Suppressor macrophage treated with lipopolysaccharide for 4 hours (primary cell): ENCODE results near the gene NCCRP1.

Experiments used
- DNase-seq: peaks from one replicate; pipeline ENCODE4 v3.0.0-alpha.2; 2020

The NCCRP1 gene, protein sequence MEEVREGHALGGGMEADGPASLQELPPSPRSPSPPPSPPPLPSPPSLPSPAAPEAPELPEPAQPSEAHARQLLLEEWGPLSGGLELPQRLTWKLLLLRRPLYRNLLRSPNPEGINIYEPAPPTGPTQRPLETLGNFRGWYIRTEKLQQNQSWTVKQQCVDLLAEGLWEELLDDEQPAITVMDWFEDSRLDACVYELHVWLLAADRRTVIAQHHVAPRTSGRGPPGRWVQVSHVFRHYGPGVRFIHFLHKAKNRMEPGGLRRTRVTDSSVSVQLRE

DNA sequence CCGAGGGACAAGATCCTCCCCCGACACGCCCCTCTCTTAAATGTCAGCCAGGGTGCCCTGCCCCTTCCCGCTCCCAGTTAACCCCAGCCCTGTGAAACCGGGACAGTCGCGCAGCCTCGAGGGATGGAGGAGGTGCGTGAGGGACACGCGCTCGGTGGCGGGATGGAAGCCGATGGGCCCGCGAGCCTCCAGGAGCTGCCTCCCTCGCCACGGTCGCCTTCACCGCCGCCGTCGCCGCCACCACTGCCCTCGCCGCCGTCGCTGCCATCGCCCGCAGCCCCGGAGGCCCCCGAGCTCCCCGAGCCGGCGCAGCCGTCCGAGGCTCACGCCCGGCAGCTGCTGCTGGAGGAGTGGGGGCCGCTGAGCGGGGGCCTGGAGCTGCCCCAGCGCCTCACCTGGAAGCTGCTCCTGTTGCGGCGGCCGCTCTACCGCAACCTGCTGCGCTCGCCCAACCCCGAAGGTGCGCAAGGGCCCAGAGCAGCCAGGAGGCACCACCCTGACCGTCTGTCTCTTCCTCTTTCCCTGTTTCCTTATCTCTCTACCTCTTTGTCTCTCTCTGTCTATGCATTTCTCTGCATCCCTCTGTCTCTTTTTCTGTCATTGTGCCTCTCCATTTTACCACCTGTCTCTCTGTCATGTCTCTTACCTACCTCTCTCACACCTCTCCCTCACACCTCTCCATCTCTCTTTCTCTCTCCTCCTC is at the start of gene NCCRP1:
TSS of gene NCCRP1 (plus strand) at position 105 of the 703 bp plus-strand sequence. CDS start at position 124, 19 bp downstream.
- DNase-seq = no peak

GRCh38 chr19:39147480-39147879 is 49.3 kb upstream of the NCCRP1 start:
- DNase-seq = no peak

DNA sequence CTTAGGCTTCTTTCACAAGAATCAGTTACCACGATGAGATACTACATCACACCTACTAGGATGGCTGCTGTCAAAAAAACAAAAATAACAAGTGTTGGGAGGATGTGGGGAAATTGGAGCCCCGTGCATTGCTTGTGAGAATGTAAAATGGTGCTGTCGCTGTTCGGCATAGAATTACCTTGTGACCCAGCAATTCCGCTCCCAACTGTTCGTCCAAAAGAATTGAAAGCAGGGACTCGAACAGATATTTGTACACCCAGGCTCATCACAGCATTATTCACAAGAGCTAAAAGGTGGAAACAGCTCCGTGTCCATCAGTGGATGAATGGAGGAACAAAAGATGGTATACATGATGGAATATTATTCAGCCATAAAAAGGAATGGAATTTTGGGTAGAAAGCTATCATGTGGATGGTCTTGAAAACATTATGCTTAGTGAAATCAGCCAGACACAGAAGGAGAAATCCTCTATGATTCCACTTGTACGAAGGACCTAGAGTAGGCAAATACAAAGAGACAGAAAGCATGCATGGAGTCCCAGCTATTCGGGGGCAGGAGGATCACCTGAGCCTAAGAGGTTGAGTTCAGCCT is 47.7 kb upstream of the NCCRP1 start:
- DNase-seq = no peak

- no peak for DNase-seq
Measured at GRCh38 chr19:39150235-39150634, 46.5 kb upstream of the NCCRP1 start.

GRCh38 chr19:39150807-39151600 is 45.8 kb upstream of the NCCRP1 start:
- DNase-seq = no peak

GRCh38 chr19:39152066-39152465 is 44.7 kb upstream of the NCCRP1 start:
- DNase-seq = no peak

DNA sequence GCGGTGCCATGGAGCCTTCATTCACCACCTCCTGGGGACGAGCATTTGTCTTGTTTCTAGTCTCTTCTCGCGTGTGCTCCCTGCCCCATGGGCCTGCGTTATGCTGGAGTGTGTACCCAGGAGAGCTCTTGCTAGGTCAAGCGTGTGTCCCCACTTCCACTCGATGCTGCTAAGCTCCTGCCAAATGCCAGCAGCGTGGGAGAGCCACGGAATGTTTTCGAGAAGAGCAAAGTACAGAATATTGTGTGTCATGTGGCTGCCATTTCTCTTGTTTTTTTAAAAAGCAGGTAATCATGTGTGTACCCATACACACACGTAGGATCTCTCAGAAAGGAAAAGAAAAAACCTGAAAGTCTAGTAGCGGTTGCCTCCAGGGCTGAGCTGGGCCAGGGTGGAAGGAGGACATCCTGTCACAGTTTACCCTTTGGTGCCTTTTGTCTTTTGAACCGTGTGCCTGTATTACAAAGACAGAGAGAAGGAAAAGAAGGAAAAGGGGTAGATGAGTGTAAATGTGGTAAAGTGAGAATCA is 42.6 kb upstream of the NCCRP1 start:
- DNase-seq = no peak

- no peak for DNase-seq
Measured at GRCh38 chr19:39154629-39155100, 42.1 kb upstream of the NCCRP1 start.

DNA sequence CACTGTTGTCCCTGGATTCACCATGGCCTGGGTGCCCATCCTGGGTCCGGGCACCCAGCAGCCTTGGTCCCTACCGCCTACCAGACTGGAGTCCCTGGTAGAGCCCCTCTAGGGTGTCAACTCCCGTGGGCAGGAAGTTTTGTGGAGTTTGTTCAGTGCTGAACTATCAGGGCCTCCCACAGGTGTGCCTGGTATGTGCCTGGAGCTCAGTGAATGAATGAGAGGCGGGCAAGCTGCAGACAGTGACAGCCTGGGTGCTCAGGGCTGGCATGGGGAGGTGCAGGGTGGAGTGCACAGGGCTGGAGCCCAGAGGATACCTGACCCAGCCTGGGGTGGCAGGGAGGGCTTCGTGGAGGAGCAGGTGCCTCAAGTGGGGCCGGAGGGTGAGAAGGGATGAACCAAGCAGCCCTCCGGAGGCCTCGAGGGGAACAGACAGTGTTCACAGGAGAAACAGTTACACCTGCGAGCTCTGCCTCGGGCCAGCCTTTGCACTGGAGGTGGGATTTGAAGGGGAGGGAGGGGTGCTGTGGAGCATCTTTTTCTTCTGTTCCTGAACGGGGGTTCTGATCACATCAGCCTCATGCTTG is 41.6 kb upstream of the NCCRP1 start:
- no peak for DNase-seq

DNA sequence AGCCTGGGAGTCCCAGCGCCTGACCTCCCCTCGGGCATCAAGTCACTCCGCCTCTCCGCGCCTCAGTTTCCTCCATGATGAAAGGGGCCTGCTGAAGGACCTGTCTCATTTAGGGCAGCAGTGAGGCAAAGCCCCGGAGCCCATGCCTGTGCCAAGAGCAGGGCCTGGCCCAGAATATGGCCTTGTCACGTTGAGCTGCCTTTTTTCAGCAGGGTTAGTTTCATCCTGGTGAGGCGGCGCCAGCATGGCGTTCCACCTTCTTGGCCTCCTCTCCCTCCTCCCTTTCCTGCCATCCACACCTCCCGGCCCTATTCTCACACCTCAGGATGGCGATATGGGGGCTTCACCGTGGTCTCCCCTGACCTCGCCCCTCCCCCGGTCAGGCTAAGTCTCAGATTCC is 41.0 kb upstream of the NCCRP1 start:
- DNase-seq = no peak

- DNase-seq = no peak
Measured at GRCh38 chr19:39156326-39157230, 40.2 kb upstream of the NCCRP1 start.

GRCh38 chr19:39157275-39157996 is 39.3 kb upstream of the NCCRP1 start:
- DNase-seq = no peak

DNA sequence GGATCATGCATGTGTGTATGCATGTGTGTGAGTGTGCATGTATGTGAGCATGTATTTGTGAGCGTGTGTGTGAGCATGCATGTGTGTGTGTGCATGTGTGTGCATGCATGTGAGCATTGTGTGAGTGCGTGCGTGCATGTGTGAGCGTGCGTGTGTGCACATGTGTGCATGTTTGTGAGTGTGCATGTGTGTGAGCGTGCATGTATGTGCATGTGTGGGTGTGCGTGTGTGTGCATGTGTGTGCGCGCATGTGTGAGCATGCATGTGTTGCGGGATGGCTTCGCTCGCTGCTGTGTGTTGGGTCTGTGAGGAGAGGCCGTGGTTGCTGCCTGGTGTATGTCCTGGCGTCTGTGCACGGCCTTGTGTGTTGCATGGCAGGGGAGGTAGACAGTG is 38.8 kb upstream of the NCCRP1 start:
- no peak for DNase-seq

DNA sequence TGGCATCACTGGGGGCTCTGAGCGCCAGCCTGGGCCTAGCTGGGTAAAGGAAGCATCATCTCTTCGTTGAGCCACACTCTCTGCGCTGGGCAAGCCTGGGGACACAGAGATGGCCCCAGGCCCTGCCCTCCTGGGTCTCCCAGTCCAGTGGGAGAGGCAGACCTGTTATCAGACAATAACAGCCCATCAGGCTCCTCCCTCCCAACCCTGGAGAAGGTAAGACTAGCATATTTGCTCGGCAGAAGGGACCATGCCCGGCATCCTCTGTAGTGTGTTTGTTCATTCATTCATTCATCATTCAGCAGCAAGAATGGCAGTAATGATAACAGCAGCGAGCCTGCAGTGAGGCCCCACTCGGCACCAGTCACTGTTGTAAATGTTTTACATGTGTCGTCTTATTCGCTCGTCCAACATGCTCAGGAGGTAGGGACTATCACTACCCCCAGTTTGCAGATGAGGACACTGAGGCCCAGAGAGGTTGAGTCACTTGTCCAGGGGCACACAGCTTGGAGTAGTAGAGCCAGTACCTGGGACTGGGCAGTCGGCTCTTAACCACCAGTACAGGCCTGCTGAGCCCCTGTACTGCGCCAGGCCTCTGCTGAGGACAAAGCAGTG is 38.0 kb upstream of the NCCRP1 start:
- no peak for DNase-seq

- no peak for DNase-seq
Measured at GRCh38 chr19:39160523-39160861, 36.3 kb upstream of the NCCRP1 start.

GRCh38 chr19:39160889-39161672 is 35.7 kb upstream of the NCCRP1 start:
- DNase-seq = no peak

DNA sequence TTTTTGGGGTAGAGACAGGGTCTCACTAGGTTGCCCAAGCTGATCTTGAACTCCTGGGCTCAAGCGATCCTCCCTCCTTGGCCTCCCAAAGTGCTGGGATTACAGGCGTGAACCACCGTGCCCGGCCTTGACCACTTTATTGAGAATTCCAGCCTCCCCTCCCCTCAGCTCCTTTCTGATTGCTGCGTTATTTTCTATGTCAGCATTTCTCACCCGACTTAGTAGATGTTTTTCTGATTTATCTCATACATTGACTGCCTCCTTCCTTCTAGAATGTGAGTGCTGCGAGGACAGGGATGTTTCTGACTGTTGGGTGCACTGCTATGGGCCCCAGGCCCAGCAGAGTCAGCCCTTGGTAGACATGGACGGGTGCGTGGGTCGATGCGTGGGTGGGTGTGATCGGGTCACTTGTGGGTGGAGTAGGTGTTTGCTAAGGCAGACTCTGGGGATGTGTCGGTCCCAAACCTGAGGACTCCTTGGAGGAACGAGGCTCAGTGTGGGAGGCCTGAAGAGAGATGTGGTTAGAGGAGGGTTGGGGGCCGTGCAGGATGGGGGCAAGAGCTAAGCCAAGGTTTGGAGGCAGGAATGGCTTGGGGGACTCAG is 34.2 kb upstream of the NCCRP1 start:
- DNase-seq = no peak

GRCh38 chr19:39163621-39164020 is 33.1 kb upstream of the NCCRP1 start:
- DNase-seq = no peak

DNA sequence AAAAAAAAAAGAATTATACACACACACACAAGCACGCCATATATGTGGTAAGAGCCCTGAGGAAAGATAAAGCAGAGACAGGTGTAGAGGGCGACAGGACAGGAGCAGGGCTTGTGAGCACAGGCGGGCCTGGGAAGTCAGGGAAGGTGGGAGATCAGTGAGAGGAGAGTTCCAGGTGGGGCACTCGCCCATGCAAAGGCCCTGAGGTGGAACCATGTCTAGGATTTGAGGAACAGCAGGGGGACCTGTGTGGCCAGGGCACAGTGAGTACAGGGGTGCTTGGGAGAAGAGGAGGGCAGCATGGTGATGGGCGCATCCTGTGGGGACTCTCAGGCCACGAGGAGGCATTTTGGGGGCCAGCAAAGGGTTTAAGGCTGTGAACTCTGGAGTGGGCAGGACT is 32.5 kb upstream of the NCCRP1 start:
- DNase-seq = no peak
